Endothelial cell of umbilical vein (primary cell): ENCODE data around the gene LYPLAL1.

Experiments used
- JUN ChIP-seq: IDR thresholded peaks from 2 replicates; pipeline ENCODE4 v1.6.1; 2011; ENCODE audit warnings: borderline replicate concordance, low read depth; ENCODE audit not compliant: insufficient read length, insufficient read depth
- POLR2A ChIP-seq: IDR thresholded peaks from 2 replicates; pipeline ENCODE4 v1.6.1; 2012; ENCODE audit warnings: low read depth, mild to moderate bottlenecking, control low read depth, low read length
- POLR2AphosphoS5 ChIP-seq: IDR thresholded peaks from 2 replicates; pipeline ENCODE4 v1.6.1; 2012; ENCODE audit warnings: low read depth, mild to moderate bottlenecking, control low read depth, low read length, moderate library complexity; ENCODE audit not compliant: insufficient read depth
- TF ChIP-seq, protein P1 (sequence below), 2 donors: IDR thresholded peaks; 1 replicate in 1 of 2; 2 replicates in 1 of 2; pipeline ENCODE4 v1.5.1; 2011; ENCODE audit warnings: low read length in 2 of 2, mild to moderate bottlenecking in 2 of 2, moderate library complexity in 2 of 2, control low read depth in 1 of 2, inconsistent platforms in 1 of 2, low read depth in 1 of 2; ENCODE audit not compliant: insufficient read depth in 1 of 2; ENCODE audit errors: extremely low read depth in 1 of 2
- TF ChIP-seq, protein P2 (sequence below): IDR thresholded peaks from 2 replicates; pipeline ENCODE4 v1.6.1; 2011; ENCODE audit not compliant: insufficient read depth, insufficient read length

DNA sequence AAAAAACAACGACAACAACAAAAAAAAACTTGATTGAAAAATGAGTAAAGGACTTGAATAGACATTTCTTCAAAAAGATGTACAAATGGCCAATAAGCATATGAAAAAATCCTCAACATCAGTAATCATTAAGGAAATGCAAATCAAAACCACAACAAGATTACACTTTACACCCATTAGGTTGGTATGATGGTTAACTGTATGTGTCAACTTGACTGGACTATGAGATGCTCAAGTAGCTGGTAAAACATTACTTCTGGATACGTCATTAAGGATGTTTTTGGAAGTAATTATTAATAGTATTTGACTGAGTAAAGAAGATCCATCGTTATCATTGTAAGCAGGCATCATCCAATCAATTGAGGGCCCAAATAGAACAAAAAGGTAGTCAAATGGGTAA is 34.9 kb upstream of the LYPLAL1 start:
- TF ChIP-seq, protein P1, sequence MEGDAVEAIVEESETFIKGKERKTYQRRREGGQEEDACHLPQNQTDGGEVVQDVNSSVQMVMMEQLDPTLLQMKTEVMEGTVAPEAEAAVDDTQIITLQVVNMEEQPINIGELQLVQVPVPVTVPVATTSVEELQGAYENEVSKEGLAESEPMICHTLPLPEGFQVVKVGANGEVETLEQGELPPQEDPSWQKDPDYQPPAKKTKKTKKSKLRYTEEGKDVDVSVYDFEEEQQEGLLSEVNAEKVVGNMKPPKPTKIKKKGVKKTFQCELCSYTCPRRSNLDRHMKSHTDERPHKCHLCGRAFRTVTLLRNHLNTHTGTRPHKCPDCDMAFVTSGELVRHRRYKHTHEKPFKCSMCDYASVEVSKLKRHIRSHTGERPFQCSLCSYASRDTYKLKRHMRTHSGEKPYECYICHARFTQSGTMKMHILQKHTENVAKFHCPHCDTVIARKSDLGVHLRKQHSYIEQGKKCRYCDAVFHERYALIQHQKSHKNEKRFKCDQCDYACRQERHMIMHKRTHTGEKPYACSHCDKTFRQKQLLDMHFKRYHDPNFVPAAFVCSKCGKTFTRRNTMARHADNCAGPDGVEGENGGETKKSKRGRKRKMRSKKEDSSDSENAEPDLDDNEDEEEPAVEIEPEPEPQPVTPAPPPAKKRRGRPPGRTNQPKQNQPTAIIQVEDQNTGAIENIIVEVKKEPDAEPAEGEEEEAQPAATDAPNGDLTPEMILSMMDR (IDR thresholded peaks at IDR 0.05; ENCODE audit: extremely low read depth in 1 of 2, insufficient read depth in 1 of 2, low read depth in 1 of 2, low read length in 2 of 2): no peak
- TF ChIP-seq POLR2AphosphoS5 (no peak), JUN (no peak), POLR2A (no peak)
- TF ChIP-seq, protein P2, sequence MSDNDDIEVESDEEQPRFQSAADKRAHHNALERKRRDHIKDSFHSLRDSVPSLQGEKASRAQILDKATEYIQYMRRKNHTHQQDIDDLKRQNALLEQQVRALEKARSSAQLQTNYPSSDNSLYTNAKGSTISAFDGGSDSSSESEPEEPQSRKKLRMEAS: no peak
